Uterus (tissue), 4 donors: ENCODE data around the gene SEMA3E. TPM values are rescaled to one million over a fixed set of nuclear protein-coding genes. Genes with fewer than 3 reads are reported as not detected.

Experiments used
- DNase-seq, 2 donors: peaks; one replicate each; pipeline ENCODE4 v3.0.0-alpha.2; 2019 to 2020
- H3K27ac ChIP-seq, 2 donors: fragments of 200-600 bp; sonication (generic); 1 replicate in 1 of 2; 2 replicates in 1 of 2; pipeline ENCODE4 v1.5.1; 2016 to 2018
- H3K27me3 ChIP-seq, 2 donors: fragments of 200-600 bp; sonication (generic); one replicate each; pipeline ENCODE4 v1.5.1; 2018 to 2019; ENCODE audit warnings: control low read depth in 1 of 2
- H3K36me3 ChIP-seq, 2 donors: fragments of 200-600 bp; sonication (generic); one replicate each; pipeline ENCODE4 v1.5.1; 2019; ENCODE audit warnings: control low read depth in 1 of 2
- H3K4me1 ChIP-seq, 2 donors: fragments of 200-600 bp; sonication (generic); one replicate each; pipeline ENCODE4 v1.5.1; 2018 to 2019; ENCODE audit warnings: control low read depth in 1 of 2
- H3K4me3 ChIP-seq, 2 donors: fragments of 200-600 bp; sonication (generic); 1 replicate in 1 of 2; 2 replicates in 1 of 2; pipeline ENCODE4 v1.5.1; 2018 to 2019; ENCODE audit warnings: mild to moderate bottlenecking in 1 of 2
- H3K9me3 ChIP-seq, 2 donors: fragments of 200-600 bp; sonication (generic); one replicate each; pipeline ENCODE4 v1.5.1; 2019; ENCODE audit warnings: control low read depth in 1 of 2
- POLR2A ChIP-seq, 2 donors: fragments of 450-650 bp; IDR thresholded peaks; one replicate each; pipeline ENCODE4 v1.6.1; 2016; ENCODE audit warnings: antibody characterized with exemption in 2 of 2, mild to moderate bottlenecking in 1 of 2, moderate library complexity in 1 of 2
- intact Hi-C: fragments of 100-400 bp; cut with DNase I; formaldehyde crosslinking; loops from one replicate; pipeline ENCODE4 v1.15.1; 2023; ENCODE audit warnings: low total_unique reads
- total RNA-seq, 4 donors: library from RNA; depleted of rRNA in 3 of 4; stranded (reverse); fragments of >200 nt in 3 of 4; gene quantifications; one replicate each; pipeline versions ENCODE4 v1.1.0 to v1.2.4, GENCODE V29; 2014 to 2023
- TF ChIP-seq, protein P1 (sequence below), 4 experiments: fragments of 200-600 bp in 2 of 4; fragments of 450-650 bp in 2 of 4; sonication (generic) in 2 of 4; IDR thresholded peaks; one replicate each; pipeline ENCODE4 v1.5.1; 2016 to 2019; ENCODE audit warnings: antibody characterized with exemption in 4 of 4, mild to moderate bottlenecking in 2 of 4, moderate library complexity in 1 of 4
- donor health status: DM: yes; HTN: yes; CAD: no.

The SEMA3E gene
- total RNA-seq, 4 donors from 2014 or later, result 0.77 to 15.8 (median 2.2) TPM

GRCh38 chr7:83484826-83485225, 164.1 kb downstream of the SEMA3E start:
- Histone ChIP-seq H3K36me3 (no peaks in the 10 kb centered on the region), H3K9me3 (no peaks in the 10 kb centered on the region), H3K27ac (no peak overlapping the region), H3K4me1 (no peaks in the 10 kb centered on the region), H3K4me3 (no peak overlapping the region), H3K27me3 (no peaks in the 10 kb centered on the region)
- DNase-seq, result no peak
- intact Hi-C loops, result no loop called here
- TF ChIP-seq, protein P1, sequence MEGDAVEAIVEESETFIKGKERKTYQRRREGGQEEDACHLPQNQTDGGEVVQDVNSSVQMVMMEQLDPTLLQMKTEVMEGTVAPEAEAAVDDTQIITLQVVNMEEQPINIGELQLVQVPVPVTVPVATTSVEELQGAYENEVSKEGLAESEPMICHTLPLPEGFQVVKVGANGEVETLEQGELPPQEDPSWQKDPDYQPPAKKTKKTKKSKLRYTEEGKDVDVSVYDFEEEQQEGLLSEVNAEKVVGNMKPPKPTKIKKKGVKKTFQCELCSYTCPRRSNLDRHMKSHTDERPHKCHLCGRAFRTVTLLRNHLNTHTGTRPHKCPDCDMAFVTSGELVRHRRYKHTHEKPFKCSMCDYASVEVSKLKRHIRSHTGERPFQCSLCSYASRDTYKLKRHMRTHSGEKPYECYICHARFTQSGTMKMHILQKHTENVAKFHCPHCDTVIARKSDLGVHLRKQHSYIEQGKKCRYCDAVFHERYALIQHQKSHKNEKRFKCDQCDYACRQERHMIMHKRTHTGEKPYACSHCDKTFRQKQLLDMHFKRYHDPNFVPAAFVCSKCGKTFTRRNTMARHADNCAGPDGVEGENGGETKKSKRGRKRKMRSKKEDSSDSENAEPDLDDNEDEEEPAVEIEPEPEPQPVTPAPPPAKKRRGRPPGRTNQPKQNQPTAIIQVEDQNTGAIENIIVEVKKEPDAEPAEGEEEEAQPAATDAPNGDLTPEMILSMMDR (IDR thresholded peaks at IDR 0.05), result no peak
- no peak for TF ChIP-seq POLR2A (IDR thresholded peaks at IDR 0.05)

GRCh38 chr7:83484266-83484665, 164.7 kb downstream of the SEMA3E start:
- H3K4me1 ChIP-seq, result no peaks in the 10 kb centered on the region
- no peak overlapping the region for H3K27ac ChIP-seq
- no peak for DNase-seq
- intact Hi-C loops, result no loop called here
- no peak for TF ChIP-seq POLR2A (IDR thresholded peaks at IDR 0.05)
- TF ChIP-seq, protein P1 (IDR thresholded peaks at IDR 0.05), result no peak
- H3K36me3 ChIP-seq, result no peaks in the 10 kb centered on the region
- H3K9me3 ChIP-seq, result no peaks in the 10 kb centered on the region
- no peaks in the 10 kb centered on the region for H3K27me3 ChIP-seq
- H3K4me3 ChIP-seq, result no peak overlapping the region

DNA sequence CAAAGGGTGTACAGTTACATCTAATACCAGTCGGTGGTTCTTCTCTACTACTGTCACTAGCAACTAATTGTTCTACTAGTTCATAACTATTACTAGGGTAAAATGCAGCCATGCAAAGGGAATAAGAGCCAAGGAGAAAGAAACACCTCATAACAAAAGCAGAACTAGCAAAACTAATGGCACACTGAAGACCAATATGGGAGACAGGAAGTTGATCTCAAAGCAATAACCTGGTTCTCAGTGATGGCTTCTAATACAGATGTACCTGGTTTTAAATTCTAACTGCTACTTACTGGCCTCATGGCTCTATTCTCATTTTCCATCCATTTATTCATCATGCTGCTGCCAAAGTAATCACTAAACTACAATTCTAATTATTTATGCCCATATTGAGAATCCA, 170.3 kb downstream of the SEMA3E start:
- Histone ChIP-seq H3K27me3 (no peaks in the 10 kb centered on the region), H3K27ac (no peak overlapping the region), H3K4me1 (no peaks in the 10 kb centered on the region), H3K9me3 (no peaks in the 10 kb centered on the region), H3K4me3 (no peak overlapping the region), H3K36me3 (no peaks in the 10 kb centered on the region)
- DNase-seq, result no peak
- TF ChIP-seq POLR2A (IDR thresholded peaks at IDR 0.05), result no peak
- TF ChIP-seq, protein P1 (IDR thresholded peaks at IDR 0.05), result no peak
- intact Hi-C loops, result no loop called here

GRCh38 chr7:83476511-83477050, 172.4 kb downstream of the SEMA3E start:
- no peak for DNase-seq
- H3K27me3 ChIP-seq, result no peaks in the 10 kb centered on the region
- no peak overlapping the region for H3K4me3 ChIP-seq
- H3K9me3 ChIP-seq, result no peaks in the 10 kb centered on the region
- no peaks in the 10 kb centered on the region for H3K4me1 ChIP-seq
- no peak for TF ChIP-seq POLR2A (IDR thresholded peaks at IDR 0.05)
- TF ChIP-seq, protein P1 (IDR thresholded peaks at IDR 0.05), result no peak
- intact Hi-C loops, result no loop called here
- H3K27ac ChIP-seq, result no peak overlapping the region
- no peaks in the 10 kb centered on the region for H3K36me3 ChIP-seq

DNA sequence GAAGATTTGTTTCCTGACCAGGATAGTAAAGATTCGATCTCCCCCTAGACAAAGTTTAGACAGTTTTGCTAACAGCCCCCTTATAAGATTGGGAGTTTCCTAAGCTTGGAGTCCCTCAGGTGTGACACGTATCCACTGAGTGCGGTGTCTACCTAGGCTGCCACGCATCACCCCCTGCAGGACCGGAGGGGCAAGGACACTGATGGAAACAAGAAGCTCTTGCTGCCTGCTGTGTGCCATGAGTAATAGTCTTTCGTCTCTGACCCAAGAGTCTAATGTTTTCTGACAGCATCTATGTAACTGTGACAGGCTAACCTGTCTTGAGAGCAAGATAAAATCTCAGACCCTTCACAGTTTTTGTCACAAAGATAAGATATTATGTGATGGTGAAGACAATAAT, 173.5 kb downstream of the SEMA3E start:
- no peak for DNase-seq
- intact Hi-C loops, result no loop called here
- H3K36me3 ChIP-seq, result no peaks in the 10 kb centered on the region
- H3K4me1 ChIP-seq, result no peaks in the 10 kb centered on the region
- no peak overlapping the region for H3K27ac ChIP-seq
- no peaks in the 10 kb centered on the region for H3K9me3 ChIP-seq
- H3K27me3 ChIP-seq, result no peaks in the 10 kb centered on the region
- no peak overlapping the region for H3K4me3 ChIP-seq
- TF ChIP-seq, protein P1 (IDR thresholded peaks at IDR 0.05), result no peak
- no peak for TF ChIP-seq POLR2A (IDR thresholded peaks at IDR 0.05)
